Left cardiac atrium (tissue), 4 donors: ENCODE measurements around the gene CPNE2. TPM values are rescaled to one million over a fixed set of nuclear protein-coding genes. Genes with fewer than 3 reads are reported as not detected.

Experiments
- ATAC-seq, 2 donors: fragments of 200-7000 bp; cut with Tn5 transposase; one replicate each; pipeline ENCODE4 v1.9.1; 2020; ENCODE audit warnings: mild to moderate bottlenecking in 2 of 2, moderate library complexity in 2 of 2
- DNase-seq: peaks from one replicate; pipeline ENCODE4 v3.0.0-alpha.2; 2020
- intact Hi-C, 2 donors: fragments of 100-400 bp; cut with DNase I; formaldehyde crosslinking; loops; one replicate each; pipeline versions ENCODE4 v1.14.1 to v1.15.1; 2022 to 2023
- total RNA-seq, 2 donors: library from RNA; stranded (reverse); fragmentation: NEBNext Ultra II Directional; extraction: Animal tissue kit (Norgen Biotek cat#: 25700); gene quantifications; one replicate each; pipeline ENCODE4 v1.2.1, GENCODE V29; 2021
- donor health status: DM: no; HTN: yes; CAD: no.
- donor health status: DM: no; HTN: yes; CAD: no; lungs with severe emphysema.
- donor health status: DM: yes; HTN: yes; CAD: no.
- donor health status: Dilated cardiomyopathy.

Gene CPNE2
- total RNA-seq, 2 donors from 2014 or later: 16.1 to 17.6 TPM

- no peak for DNase-seq
- ATAC-seq: no peak
- intact Hi-C loops: no loop called here
These were observed 104.4 kb downstream of the CPNE2 start for GRCh38 chr16:57196753-57197152.

Other genes starting within 250 kb of the CPNE2 start
- gene SLC12A3, start 227.4 kb upstream of the CPNE2 start, total RNA-seq: not detected
- 100 to 1,000 TPM; 105 to 113 TPM for gene HERPUD1, start 160.4 kb upstream of the CPNE2 start, total RNA-seq
- under 1 TPM; 0.16 to 0.65 TPM for gene CETP, start 130.6 kb upstream of the CPNE2 start, total RNA-seq
- gene NLRC5, start 103.0 kb upstream of the CPNE2 start, total RNA-seq: 10 to 100 TPM; 14.2 to 31.5 TPM
- gene PSME3IP1, start 93.5 kb downstream of the CPNE2 start, total RNA-seq: 10 to 100 TPM; 52.2 to 60.3 TPM
- gene RSPRY1, start 93.7 kb downstream of the CPNE2 start, total RNA-seq: 10 to 100 TPM; 13.4 to 16.5 TPM
- gene ARL2BP, start 152.7 kb downstream of the CPNE2 start, total RNA-seq: 10 to 100 TPM; 52.3 to 60.3 TPM
- 1 to 10 TPM; 5.0 to 8.2 TPM for gene PLLP, start 192.1 kb downstream of the CPNE2 start, total RNA-seq